Central memory CD8-positive, alpha-beta T cell (primary cell): ENCODE data around the gene MAD1L1.

Experiments used
- ATAC-seq: fragments of 150-1000 bp; cut with Tn5 transposase; replicated peaks from 2 replicates; pipeline ENCODE4 v1.10.0; 2022; ENCODE audit warnings: mild to moderate bottlenecking, moderate FRiP score, moderate number of reproducible peaks; ENCODE audit not compliant: poor library complexity, severe bottlenecking; ENCODE audit errors: extremely low read depth
- DNase-seq, 2 donors: peaks; one replicate each; pipeline ENCODE4 v3.0.0; 2021; ENCODE audit warnings: low spot score in 2 of 2
- H3K27ac Mint-ChIP-seq: one replicate; pipeline ENCODE4 v1.8.0; 2022; ENCODE audit warnings: low read depth, mild to moderate bottlenecking, moderate library complexity, mixed read lengths
- H3K27me3 Mint-ChIP-seq: one replicate; pipeline ENCODE4 v1.8.0; 2022; ENCODE audit warnings: mixed read lengths
- H3K36me3 Mint-ChIP-seq: one replicate; pipeline ENCODE4 v1.8.0; 2022; ENCODE audit warnings: mild to moderate bottlenecking, moderate library complexity, mixed read lengths; ENCODE audit not compliant: insufficient read depth
- H3K4me1 Mint-ChIP-seq: one replicate; pipeline ENCODE4 v1.8.0; 2022; ENCODE audit warnings: mixed read lengths
- H3K4me3 Mint-ChIP-seq: one replicate; pipeline ENCODE4 v1.8.0; 2022; ENCODE audit warnings: mild to moderate bottlenecking, moderate library complexity, mixed read lengths
- H3K9me3 Mint-ChIP-seq: one replicate; pipeline ENCODE4 v1.8.0; 2022; ENCODE audit warnings: mixed read lengths

The MAD1L1 gene

DNA sequence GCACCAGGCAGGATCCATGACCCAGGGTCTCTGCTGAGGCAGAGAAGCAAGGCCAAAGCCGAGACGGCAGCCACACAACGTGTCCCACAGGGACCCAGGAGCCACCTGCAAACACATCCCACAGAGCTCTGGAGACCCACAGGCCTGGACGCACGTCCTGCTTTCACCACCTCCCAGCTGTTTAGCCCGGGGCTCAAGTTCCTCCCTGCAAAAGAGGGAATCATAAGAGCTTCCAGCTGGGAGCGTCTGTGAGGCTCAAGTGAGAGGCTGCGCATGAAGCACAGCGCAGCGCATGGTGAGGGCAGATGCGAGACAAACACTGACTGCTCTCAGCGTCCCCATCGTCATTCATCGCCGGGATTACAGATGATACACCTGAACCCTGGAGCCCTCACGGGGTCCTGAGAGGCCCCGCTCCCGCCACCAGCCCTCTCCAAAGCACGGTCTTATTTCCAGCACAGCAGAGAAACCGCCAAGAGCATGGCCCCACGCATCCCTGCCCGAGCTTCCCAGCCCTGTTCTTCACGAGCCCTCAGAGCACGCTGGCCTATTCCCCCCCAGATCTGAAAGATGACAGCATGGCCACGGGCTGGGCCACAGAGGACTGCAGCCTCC lies 88.7 kb downstream of the MAD1L1 start:
- Mint-ChIP-seq H3K9me3 (no peaks in the 10 kb centered on the region), H3K36me3 (peaks cover 8% of the 10 kb centered on the region), H3K27ac (no peak overlapping the region), H3K27me3 (no peaks in the 10 kb centered on the region), H3K4me3 (no peak overlapping the region), H3K4me1 (peaks cover 6% of the 10 kb centered on the region)
- no peak for DNase-seq
- ATAC-seq = no peak

DNA sequence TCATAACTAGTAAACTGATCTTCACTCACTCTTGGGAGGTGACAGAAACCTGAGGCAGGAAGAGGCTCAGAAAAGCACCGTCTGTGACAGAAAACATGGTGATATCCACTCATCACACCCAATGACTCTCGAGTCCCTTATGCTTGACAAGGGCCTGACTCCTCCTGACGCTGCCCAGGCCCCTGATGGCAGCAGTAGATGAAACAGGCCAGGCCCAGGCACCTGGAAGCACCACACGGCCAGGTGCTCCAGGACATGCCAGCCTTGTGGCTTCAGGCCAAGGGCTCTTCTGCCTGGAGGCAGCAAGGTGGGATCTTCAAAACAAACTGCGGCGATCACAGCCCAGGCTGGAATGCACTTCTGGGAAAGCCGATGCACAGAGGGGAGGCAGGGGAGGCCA lies 89.3 kb downstream of the MAD1L1 start:
- Mint-ChIP-seq H3K4me1 (peaks cover 8% of the 10 kb centered on the region), H3K36me3 (peaks cover 8% of the 10 kb centered on the region), H3K27ac (no peak overlapping the region), H3K9me3 (no peaks in the 10 kb centered on the region), H3K27me3 (no peaks in the 10 kb centered on the region), H3K4me3 (no peak overlapping the region)
- ATAC-seq = no peak
- no peak for DNase-seq

DNA sequence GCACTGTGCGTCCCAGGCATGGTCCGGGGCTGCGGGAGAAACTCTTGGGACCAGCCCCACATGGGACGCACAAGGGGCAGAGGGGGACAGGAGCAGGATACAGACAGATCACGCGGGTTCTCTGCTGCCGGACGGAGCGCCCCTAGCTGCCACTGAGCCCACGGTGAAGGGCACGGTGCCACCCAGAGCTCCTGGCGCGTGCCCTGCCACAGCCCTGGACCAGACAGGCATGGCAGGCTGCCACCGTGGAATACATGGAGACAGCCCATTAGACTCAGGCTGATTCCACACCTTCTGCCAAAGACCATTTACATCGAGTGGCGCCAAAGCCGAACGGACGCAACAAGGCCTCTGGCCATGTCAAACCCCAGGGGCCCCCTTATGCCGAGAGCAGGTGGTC lies 90.4 kb downstream of the MAD1L1 start:
- Mint-ChIP-seq H3K4me1 (peaks cover 19% of the 10 kb centered on the region), H3K36me3 (peaks cover 8% of the 10 kb centered on the region), H3K9me3 (no peaks in the 10 kb centered on the region), H3K4me3 (no peak overlapping the region), H3K27ac (no peak overlapping the region), H3K27me3 (no peaks in the 10 kb centered on the region)
- no peak for ATAC-seq
- DNase-seq = no peak

DNA sequence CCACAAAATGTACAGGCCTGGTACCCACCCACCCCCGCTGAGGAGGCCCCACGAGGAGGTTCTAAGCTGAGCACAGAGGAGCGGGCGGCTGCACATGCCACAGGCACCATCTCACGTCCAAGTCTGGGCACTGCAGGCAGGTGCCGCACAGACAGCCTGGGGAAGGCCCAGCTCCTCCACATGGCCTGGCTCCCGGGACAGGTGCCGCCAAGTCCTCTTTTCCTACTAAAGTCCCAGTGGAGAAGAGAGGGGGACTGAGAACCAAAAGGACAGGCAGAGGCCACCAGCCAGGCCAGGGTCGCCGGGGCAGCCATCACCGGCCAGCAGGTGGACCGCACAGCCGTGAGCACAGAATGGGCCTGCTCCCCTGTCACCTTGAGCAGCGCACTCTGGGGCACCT lies 91.1 kb downstream of the MAD1L1 start:
- ATAC-seq = no peak
- Mint-ChIP-seq H3K36me3 (peaks cover 8% of the 10 kb centered on the region), H3K9me3 (no peaks in the 10 kb centered on the region), H3K4me1 (peaks cover 20% of the 10 kb centered on the region), H3K4me3 (no peak overlapping the region), H3K27me3 (no peaks in the 10 kb centered on the region), H3K27ac (no peak overlapping the region)
- DNase-seq = no peak

DNA sequence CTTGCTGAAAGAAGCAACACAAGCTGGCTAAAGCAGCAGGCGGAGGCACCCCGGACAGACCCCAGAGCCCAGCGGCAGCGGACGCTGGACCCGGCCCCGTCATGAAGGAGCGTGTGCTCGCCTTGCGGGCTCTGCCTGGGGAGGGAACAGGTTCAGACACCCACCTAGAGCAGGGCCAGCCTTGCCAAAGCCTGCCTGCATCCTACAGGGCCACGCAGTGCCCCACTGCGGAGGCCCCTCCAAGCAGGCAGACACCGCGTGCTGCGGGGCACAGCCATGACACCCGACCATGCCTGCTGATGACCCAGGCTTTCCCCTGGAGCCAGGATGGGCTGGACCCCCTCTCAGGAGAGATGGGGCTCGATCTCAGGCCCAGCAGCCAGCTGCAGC lies 91.7 kb downstream of the MAD1L1 start:
- H3K4me3 Mint-ChIP-seq = no peak overlapping the region
- peaks cover 8% of the 10 kb centered on the region for H3K36me3 Mint-ChIP-seq
- peaks cover 20% of the 10 kb centered on the region for H3K4me1 Mint-ChIP-seq
- H3K27me3 Mint-ChIP-seq = no peaks in the 10 kb centered on the region
- ATAC-seq = no peak
- H3K9me3 Mint-ChIP-seq = no peaks in the 10 kb centered on the region
- no peak for DNase-seq
- no peak overlapping the region for H3K27ac Mint-ChIP-seq

DNA sequence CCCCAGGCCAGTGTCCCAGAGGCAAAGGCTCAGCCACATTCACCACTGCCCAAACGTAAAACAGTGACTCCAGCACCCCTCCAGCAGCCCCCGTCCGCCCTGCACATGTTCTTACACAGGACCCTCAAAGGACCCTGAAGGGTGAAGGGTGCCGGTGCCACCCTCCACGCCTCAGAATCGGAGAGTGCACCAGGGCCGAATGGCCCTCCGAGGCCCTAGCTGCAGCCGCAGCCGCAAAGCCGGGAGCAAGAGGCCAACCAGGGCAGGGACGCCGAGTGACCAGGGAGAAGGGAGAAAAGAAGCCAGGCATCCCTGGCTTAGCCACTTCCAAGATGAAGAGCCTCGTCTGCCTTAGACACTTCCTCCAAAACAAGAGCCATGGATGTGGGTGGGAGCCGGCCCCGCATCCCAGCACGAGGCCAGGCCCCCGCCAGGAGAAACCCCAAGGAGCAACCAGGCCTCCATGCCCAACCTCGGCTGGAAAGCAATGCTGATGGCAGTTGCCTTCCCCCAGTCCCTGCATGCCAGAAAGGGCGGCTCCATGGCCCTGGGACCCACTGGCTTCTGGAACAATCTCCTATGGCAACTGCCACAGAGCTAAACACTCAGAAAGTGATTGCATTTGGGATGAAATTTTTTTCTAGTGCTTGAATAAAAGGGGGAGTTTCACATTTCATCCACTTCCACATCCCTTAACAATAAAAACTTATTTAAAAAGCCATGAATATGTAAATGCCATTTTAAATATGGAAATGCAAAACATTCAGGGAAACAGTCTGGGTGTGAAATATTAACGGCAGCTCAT lies 92.3 kb downstream of the MAD1L1 start:
- DNase-seq = no peak
- H3K4me3 Mint-ChIP-seq = no peak overlapping the region

DNA sequence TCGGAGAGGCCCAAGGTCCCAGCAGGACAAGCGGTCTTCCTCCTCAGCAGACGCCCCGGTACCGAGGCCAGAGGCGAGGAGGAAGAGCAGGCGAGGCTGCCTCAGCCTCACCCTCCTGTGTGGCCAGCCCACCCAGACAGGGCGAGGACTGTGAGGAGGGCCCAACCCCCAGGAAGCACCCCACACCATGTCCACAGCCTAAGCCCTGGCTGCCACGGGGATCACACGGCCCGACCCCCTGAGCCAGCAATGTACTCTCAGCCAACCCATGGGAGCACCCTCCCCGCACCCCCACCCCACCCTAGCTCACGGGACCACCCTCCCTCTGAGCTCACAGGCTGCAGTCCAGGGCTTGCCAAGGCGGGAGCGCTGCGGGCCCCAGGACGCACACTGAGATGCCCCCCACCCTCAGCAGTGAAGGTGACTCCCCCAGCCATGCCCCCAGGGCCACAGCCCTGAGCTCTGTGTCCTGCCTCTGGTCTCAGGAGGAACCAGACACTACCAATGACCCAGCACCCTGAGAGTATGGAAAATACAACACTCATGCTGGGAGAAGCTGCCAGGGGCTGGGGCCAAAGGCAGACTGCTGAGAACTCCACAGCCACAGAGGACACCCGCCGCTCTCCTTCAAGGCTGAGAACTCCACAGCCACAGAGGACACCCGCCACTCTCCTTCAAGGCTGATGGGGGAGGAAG lies 93.6 kb downstream of the MAD1L1 start:
- Mint-ChIP-seq H3K9me3 (no peaks in the 10 kb centered on the region), H3K27me3 (no peaks in the 10 kb centered on the region), H3K27ac (peak overlapping the region; percentile 67), H3K4me3 (no peak overlapping the region), H3K36me3 (peaks cover 6% of the 10 kb centered on the region), H3K4me1 (peaks cover 20% of the 10 kb centered on the region)
- DNase-seq = no peak
- no peak for ATAC-seq

More for the DNA sequence above, 92.3 kb downstream of the MAD1L1 start:
- Mint-ChIP-seq H3K9me3 (no peaks in the 10 kb centered on the region), H3K27me3 (no peaks in the 10 kb centered on the region), H3K27ac (peak overlapping the region; percentile 67), H3K36me3 (peaks cover 7% of the 10 kb centered on the region), H3K4me1 (peaks cover 20% of the 10 kb centered on the region)
- no peak for ATAC-seq

DNA sequence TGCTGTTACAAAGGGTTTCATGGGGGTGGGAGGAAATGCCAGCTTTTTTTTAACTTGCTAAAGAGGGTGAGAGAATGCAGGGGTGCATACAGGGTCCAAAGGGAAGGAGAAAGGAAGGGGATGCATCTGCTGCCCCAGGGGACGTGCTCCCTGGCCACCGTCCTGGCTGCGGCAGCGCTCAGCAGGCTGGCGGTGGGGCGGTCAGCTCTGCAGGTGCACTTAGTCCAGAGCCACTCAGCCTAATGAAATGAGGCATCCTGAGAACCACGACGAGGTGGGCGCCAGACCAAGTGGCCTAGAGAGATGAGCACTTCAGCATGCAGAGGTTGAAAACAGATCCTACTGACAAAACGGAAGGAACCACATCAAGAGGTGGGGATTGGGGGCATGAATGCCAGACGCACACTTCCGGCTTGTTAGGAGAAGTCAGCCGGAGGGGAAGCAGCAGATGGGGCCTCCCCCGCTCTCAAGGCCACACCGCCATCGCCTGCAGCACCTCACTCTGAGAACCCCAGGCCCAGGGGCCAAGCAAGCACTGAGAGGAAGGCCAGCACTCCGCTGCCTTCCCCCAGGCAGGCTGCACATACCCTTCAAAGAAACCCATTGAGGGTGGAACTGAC lies 94.5 kb downstream of the MAD1L1 start:
- DNase-seq = peak in 1 of 2 donors; percentile 32
- peak overlapping the region; percentile 62 for H3K4me3 Mint-ChIP-seq
- peak; percentile 71 for ATAC-seq
- H3K36me3 Mint-ChIP-seq = peaks cover 1% of the 10 kb centered on the region
- peaks cover 20% of the 10 kb centered on the region for H3K4me1 Mint-ChIP-seq
- H3K9me3 Mint-ChIP-seq = no peaks in the 10 kb centered on the region
- peak overlapping the region; percentile 74 for H3K27ac Mint-ChIP-seq
- no peaks in the 10 kb centered on the region for H3K27me3 Mint-ChIP-seq

DNA sequence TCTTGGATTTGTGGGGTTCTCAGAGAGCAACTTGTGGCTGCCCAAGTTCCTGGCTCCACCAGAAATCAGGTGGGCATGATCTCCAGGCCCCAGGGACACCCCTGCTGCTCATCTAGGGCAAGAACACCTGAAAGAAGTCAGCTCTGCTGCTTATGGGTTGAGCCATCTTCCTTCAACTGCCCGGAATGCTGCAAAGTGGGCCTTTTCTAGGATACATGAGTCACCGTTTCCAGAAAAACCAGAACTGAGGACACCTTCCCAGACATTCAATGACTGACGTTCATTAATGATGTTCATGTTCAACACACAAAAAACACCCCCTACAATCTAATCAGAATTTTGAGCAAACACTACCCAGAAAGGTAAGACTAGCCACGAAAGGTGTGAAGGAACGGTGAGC lies 98.0 kb downstream of the MAD1L1 start:
- H3K27me3 Mint-ChIP-seq = no peaks in the 10 kb centered on the region
- ATAC-seq = no peak
- no peak overlapping the region for H3K4me3 Mint-ChIP-seq
- peaks cover 23% of the 10 kb centered on the region for H3K4me1 Mint-ChIP-seq
- no peaks in the 10 kb centered on the region for H3K9me3 Mint-ChIP-seq
- H3K36me3 Mint-ChIP-seq = no peaks in the 10 kb centered on the region
- no peak overlapping the region for H3K27ac Mint-ChIP-seq
- no peak for DNase-seq

DNA sequence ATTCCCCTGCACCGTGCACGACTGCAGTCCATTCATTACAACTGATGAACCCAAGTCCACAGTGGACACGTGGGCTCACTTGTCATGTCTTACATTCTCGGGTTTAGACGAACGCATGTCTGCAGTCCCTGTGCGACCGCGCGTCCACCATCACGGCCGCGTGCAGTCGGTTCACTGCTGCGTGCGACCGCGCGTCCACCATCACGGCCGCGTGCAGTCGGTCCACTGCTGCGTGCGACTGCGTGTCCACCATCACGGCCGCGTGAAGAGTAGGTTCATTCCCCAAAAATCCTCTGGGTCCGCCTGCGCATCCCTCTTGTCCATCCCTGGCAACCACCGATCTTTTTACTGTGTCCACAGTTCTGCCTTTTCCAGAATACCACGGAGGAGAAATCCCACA lies 100.5 kb downstream of the MAD1L1 start:
- no peak overlapping the region for H3K4me3 Mint-ChIP-seq
- H3K27me3 Mint-ChIP-seq = no peaks in the 10 kb centered on the region
- no peak for ATAC-seq
- no peaks in the 10 kb centered on the region for H3K9me3 Mint-ChIP-seq
- no peaks in the 10 kb centered on the region for H3K36me3 Mint-ChIP-seq
- H3K4me1 Mint-ChIP-seq = peaks cover 14% of the 10 kb centered on the region
- no peak for DNase-seq
- H3K27ac Mint-ChIP-seq = no peak overlapping the region

DNA sequence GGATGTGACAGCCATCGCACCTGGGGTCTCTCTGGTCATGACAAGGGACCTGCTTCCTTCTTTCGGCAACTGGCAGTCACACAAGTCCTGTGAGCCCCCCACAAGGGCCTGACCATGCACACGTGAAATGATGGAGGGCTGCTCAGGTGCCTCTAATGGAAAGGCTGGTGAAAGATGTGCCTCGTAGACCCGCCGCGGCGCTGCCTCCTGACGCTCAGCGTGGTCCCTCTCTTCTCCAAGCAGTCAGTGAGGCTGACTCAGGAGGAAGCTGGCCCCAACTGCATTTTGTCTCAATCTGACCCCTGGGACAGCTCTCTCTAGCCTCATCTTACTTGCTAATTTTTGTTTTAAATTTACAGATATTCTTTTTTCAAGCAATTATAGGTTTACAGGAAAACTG lies 100.9 kb downstream of the MAD1L1 start:
- Mint-ChIP-seq H3K36me3 (no peaks in the 10 kb centered on the region), H3K27ac (no peak overlapping the region), H3K9me3 (no peaks in the 10 kb centered on the region), H3K4me1 (peaks cover 14% of the 10 kb centered on the region), H3K27me3 (no peaks in the 10 kb centered on the region), H3K4me3 (no peak overlapping the region)
- no peak for DNase-seq
- no peak for ATAC-seq

DNA sequence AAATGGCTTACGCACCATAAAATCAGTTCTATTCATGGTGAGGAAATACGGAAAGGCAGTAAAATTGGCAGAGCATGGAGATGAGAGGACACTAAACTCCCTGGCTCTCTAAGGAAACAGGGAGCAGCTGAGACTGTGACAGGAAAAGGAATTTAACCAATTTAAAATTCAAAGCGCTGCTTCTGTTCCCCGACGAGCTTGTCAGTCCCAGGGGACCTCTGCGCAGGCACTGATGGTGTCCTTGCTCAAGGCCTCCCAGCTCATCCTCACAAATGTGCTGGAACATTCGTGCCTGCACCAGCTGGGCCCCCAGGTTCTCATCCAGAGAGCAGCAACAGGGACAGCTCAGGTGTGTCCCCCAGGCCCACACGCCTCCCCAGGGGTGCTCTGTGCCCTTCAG lies 101.4 kb downstream of the MAD1L1 start:
- Mint-ChIP-seq H3K27ac (no peak overlapping the region), H3K36me3 (no peaks in the 10 kb centered on the region)
- ATAC-seq = no peak

DNA sequence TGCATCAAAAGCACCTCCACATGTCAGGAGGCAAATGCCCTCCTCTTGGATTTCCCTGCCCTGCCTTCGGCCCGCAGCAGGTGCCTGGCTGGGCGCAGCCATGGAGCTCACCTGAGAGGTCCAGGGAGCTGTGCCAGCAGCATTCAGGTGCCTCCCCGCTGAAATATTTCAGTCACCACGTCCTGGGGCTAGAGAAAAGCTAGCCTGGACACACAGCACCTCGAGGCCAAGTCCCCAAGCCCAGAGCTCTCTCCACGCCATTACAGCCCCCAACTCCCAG lies 102.7 kb downstream of the MAD1L1 start:
- Mint-ChIP-seq H3K9me3 (no peaks in the 10 kb centered on the region), H3K4me3 (no peak overlapping the region), H3K4me1 (peaks cover 14% of the 10 kb centered on the region), H3K36me3 (no peaks in the 10 kb centered on the region), H3K27ac (no peak overlapping the region), H3K27me3 (no peaks in the 10 kb centered on the region)
- DNase-seq = no peak
- no peak for ATAC-seq

More for the DNA sequence above, 101.4 kb downstream of the MAD1L1 start:
- no peaks in the 10 kb centered on the region for H3K27me3 Mint-ChIP-seq
- no peaks in the 10 kb centered on the region for H3K9me3 Mint-ChIP-seq
- H3K4me3 Mint-ChIP-seq = no peak overlapping the region
- no peak for DNase-seq
- peaks cover 14% of the 10 kb centered on the region for H3K4me1 Mint-ChIP-seq
